Endothelial cell of umbilical vein (primary cell): ENCODE measurements around the gene CHRNA9. TPM values are rescaled to one million over a fixed set of nuclear protein-coding genes. Genes with fewer than 3 reads are reported as not detected.
A peak's percentile ranks its signal among the peaks of the same experiment; 100 is the strongest.

Experiments used
- BruUV-seq: library from RNA; stranded (reverse); fragments of 400-500 nt; replicated peaks from 2 replicates; lab custom pipeline; 2021; lab: Mats Ljungman, UMichigan
- CTCF ChIA-PET: fragments of 300-600, 350-600 bp; sonication (Branson Sonifier 250); formaldehyde crosslinking; loops from one replicate; lab custom pipeline; 2021; ENCODE audit warnings: antibody characterized with exemption, inconsistent platforms; lab: Charles Lee
- POLR2A ChIA-PET: fragments of 300-600, 350-600 bp; sonication (Branson Sonifier 250); formaldehyde crosslinking; loops from one replicate; lab custom pipeline; 2021; ENCODE audit warnings: antibody characterized with exemption, inconsistent platforms; lab: Charles Lee
- DNase-seq: peaks from one replicate; pipeline ENCODE4 v3.0.0-alpha.2; 2011; ENCODE audit warnings: low read depth, low spot score
- FAIRE-seq: peaks from 2 replicates; lab custom pipeline; 2011; peaks lifted over from hg19 to GRCh38; lab: Jason Lieb, UNC
- H2AFZ ChIP-seq: 2 replicates; pipeline ENCODE4 v1.6.0; 2012; ENCODE audit warnings: low read depth, low read length, control low read depth, inconsistent platforms
- H3K27ac ChIP-seq: 2 replicates; pipeline ENCODE4 v1.5.1; 2011; ENCODE audit warnings: low read depth, mild to moderate bottlenecking, control low read depth, low read length, moderate library complexity; ENCODE audit not compliant: insufficient read depth
- H3K27me3 ChIP-seq, 2 experiments: 2 replicates each; pipeline versions ENCODE4 v1.6.0 to v1.6.1; 2011; ENCODE audit warnings: low read length in 2 of 2, mixed read lengths in 1 of 2; ENCODE audit not compliant: control insufficient read depth in 2 of 2, insufficient read depth in 2 of 2
- H3K36me3 ChIP-seq, 2 experiments: 2 replicates in 1 of 2; 3 replicates in 1 of 2; pipeline ENCODE4 v1.5.1; 2011; ENCODE audit warnings: low read length in 2 of 2, mild to moderate bottlenecking in 1 of 2, moderate library complexity in 1 of 2; ENCODE audit not compliant: control insufficient read depth in 2 of 2, insufficient read depth in 2 of 2; ENCODE audit errors: extremely low read depth in 1 of 2
- H3K4me1 ChIP-seq: 3 replicates; pipeline ENCODE4 v1.5.1; 2011; ENCODE audit warnings: mild to moderate bottlenecking, low read length; ENCODE audit not compliant: control insufficient read depth, insufficient read depth; ENCODE audit errors: extremely low read depth
- H3K4me2 ChIP-seq: 2 replicates; pipeline ENCODE4 v1.6.1; 2011; ENCODE audit warnings: low read length, control low read depth, mixed read lengths; ENCODE audit not compliant: insufficient read depth
- H3K4me3 ChIP-seq, 3 experiments: fragments of 200-600 bp in 1 of 3; sonication (generic), shearing (Covaris generic) in 1 of 3; replicated peaks in 1 of 3; 2 replicates each; pipeline ENCODE4 v1.5.1; 2011 to 2016; ENCODE audit warnings: control low read depth in 3 of 3, low read length in 3 of 3, mild to moderate bottlenecking in 2 of 3, inconsistent platforms in 1 of 3, low read depth in 1 of 3, moderate library complexity in 1 of 3; ENCODE audit not compliant: insufficient read depth in 1 of 3
- H3K79me2 ChIP-seq: 2 replicates; pipeline ENCODE4 v1.6.0; 2012; ENCODE audit warnings: low read length, inconsistent platforms; ENCODE audit not compliant: control insufficient read depth, insufficient read depth
- H3K9ac ChIP-seq: replicated peaks from 2 replicates; pipeline ENCODE3; 2011; ENCODE audit warnings: low read length, control low read depth; ENCODE audit not compliant: insufficient read depth; ENCODE audit errors: extremely low read depth
- H3K9me1 ChIP-seq: replicated peaks from 3 replicates; pipeline ENCODE4 v1.6.0; 2011; ENCODE audit warnings: mild to moderate bottlenecking, low read length; ENCODE audit not compliant: control insufficient read depth, insufficient read depth; ENCODE audit errors: extremely low read depth
- H3K9me3 ChIP-seq: replicated peaks from 2 replicates; pipeline ENCODE4 v1.5.1; 2012; ENCODE audit warnings: low read length, inconsistent platforms; ENCODE audit not compliant: control insufficient read depth, insufficient read depth
- H4K20me1 ChIP-seq: replicated peaks from 2 replicates; pipeline ENCODE3; 2011; ENCODE audit warnings: mild to moderate bottlenecking, low read length; ENCODE audit not compliant: control insufficient read depth, insufficient read depth; ENCODE audit errors: extremely low read depth
- EZH2 ChIP-seq: IDR thresholded peaks from 2 replicates; pipeline ENCODE4 v1.6.1; 2012; ENCODE audit warnings: borderline replicate concordance, low read depth, mild to moderate bottlenecking, moderate library complexity, low read length, inconsistent platforms; ENCODE audit not compliant: severe bottlenecking
- FOS ChIP-seq: IDR thresholded peaks from 2 replicates; pipeline ENCODE4 v1.6.1; 2011; ENCODE audit warnings: mild to moderate bottlenecking, low read length, moderate library complexity, borderline replicate concordance; ENCODE audit not compliant: insufficient read depth
- GATA2 ChIP-seq: IDR thresholded peaks from 2 replicates; pipeline ENCODE4 v1.7.0; 2011; ENCODE audit warnings: low read depth, mild to moderate bottlenecking, moderate library complexity, mixed read lengths, low read length; ENCODE audit not compliant: insufficient read length, insufficient read depth
- JUN ChIP-seq: IDR thresholded peaks from 2 replicates; pipeline ENCODE4 v1.6.1; 2011; ENCODE audit warnings: borderline replicate concordance, low read depth; ENCODE audit not compliant: insufficient read length, insufficient read depth
- MYC ChIP-seq: IDR thresholded peaks from one replicate; pipeline ENCODE4 v1.6.1; 2011; ENCODE audit warnings: mild to moderate bottlenecking, low read depth, low read length
- POLR2A ChIP-seq: IDR thresholded peaks from 2 replicates; pipeline ENCODE4 v1.6.1; 2012; ENCODE audit warnings: low read depth, mild to moderate bottlenecking, control low read depth, low read length
- POLR2AphosphoS5 ChIP-seq: IDR thresholded peaks from 2 replicates; pipeline ENCODE4 v1.6.1; 2012; ENCODE audit warnings: low read depth, mild to moderate bottlenecking, control low read depth, low read length, moderate library complexity; ENCODE audit not compliant: insufficient read depth
- dilution Hi-C: fragments of 300-500 bp; cut with MboI; formaldehyde crosslinking; loops from one replicate; pipeline ENCODE4 v1.15.0; 2019; ENCODE audit warnings: low sequenced_read_pairs; ENCODE audit not compliant: extremely low pct_ligation_motif_present
- intact Hi-C: fragments of 100-400 bp; cut with micrococcal nuclease; formaldehyde crosslinking; loops from one replicate; pipeline ENCODE4 v1.10.0; 2022
- polyA plus RNA-seq, 4 experiments: library from polyadenylated mRNA; depleted of rRNA in 3 of 4; stranded (reverse) in 3 of 4; unstranded in 1 of 4; fragments of >200 nt; gene quantifications; 2 replicates each; pipeline versions ENCODE4 v1.2.1 to v1.2.3, GENCODE V29; 2011 to 2012; ENCODE audit warnings: missing spikeins in 1 of 4
- total RNA-seq: library from RNA; stranded (reverse); gene quantifications from 2 replicates; pipeline ENCODE4 v1.2.3, GENCODE V29; 2021
- TF ChIP-seq, protein P1 (sequence below), 2 donors: IDR thresholded peaks; 1 replicate in 1 of 2; 2 replicates in 1 of 2; pipeline ENCODE4 v1.5.1; 2011; ENCODE audit warnings: low read length in 2 of 2, mild to moderate bottlenecking in 2 of 2, moderate library complexity in 2 of 2, control low read depth in 1 of 2, inconsistent platforms in 1 of 2, low read depth in 1 of 2; ENCODE audit not compliant: insufficient read depth in 1 of 2; ENCODE audit errors: extremely low read depth in 1 of 2
- TF ChIP-seq, protein P2 (sequence below): IDR thresholded peaks from 2 replicates; pipeline ENCODE4 v1.6.1; 2011; ENCODE audit not compliant: insufficient read depth, insufficient read length

The CHRNA9 gene
- total and polyA plus RNA-seq, 2 donors (not counting 3 experiments of a cell fraction or from before 2014, with no cell fraction given), result not detected

DNA sequence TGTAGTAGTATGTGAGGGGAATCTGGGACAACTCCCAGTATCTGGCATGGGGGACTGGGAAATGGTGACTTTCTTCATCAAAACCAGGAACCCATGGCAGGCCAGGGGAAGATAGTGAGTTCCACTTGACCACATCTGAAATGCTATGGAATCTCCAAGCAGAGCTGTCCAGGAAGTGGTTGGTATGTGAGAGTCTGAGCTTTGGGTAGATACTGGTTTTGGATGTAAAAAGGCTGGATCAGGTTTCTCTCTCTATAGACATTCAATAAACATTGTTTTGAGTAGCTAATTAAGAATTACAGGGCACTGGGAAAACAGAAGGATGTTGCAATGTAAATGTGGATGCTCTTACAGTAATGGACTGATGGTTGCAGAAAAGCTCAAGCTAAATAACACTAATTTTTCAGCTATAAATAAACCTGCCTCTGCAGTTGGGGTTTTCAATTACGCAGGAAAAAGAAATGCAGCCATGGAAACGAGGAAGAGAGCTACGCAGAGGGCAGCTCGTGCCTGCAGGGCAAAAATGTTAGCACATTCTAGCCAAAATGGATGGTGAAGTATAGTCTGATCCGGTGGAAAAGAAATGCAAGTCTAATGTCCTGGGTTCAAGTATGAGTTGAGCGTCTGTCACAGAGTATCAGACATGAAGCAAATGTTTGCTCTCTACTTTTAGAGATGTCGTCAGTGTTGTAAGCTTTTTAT is 13.4 kb upstream of the CHRNA9 start:
- Histone ChIP-seq H3K79me2 (no peaks in the 10 kb centered on the region), H3K4me2 (no peak overlapping the region), H3K36me3 (no peaks in the 10 kb centered on the region), H2AFZ (no peak overlapping the region), H3K9me1 (no peaks in the 10 kb centered on the region), H3K4me3 (no peak overlapping the region), H3K4me1 (peaks cover under 1% of the 10 kb centered on the region), H3K27ac (no peak overlapping the region), H3K27me3 (no peaks in the 10 kb centered on the region), H3K9me3 (no peaks in the 10 kb centered on the region), H3K9ac (no peak overlapping the region), H4K20me1 (no peaks in the 10 kb centered on the region)
- peak; percentile 39 for DNase-seq
- no TSS peak for BruUV-seq
- ChIA-PET POLR2A (no interaction called here), CTCF (interaction anchor here (0.7 to 4.6 kb wide), 5 partner anchors 10 to 266 kb away, joined by 3 to 21 read pairs (median 5); no protein-coding TSS in a partner anchor)
- dilution Hi-C loops, result no loop called here
- intact Hi-C loops, result no loop called here
- peak; percentile 15 for FAIRE-seq
- no peak for TF ChIP-seq POLR2AphosphoS5
- no peak for TF ChIP-seq GATA2
- TF ChIP-seq JUN, result no peak
- TF ChIP-seq, protein P1, sequence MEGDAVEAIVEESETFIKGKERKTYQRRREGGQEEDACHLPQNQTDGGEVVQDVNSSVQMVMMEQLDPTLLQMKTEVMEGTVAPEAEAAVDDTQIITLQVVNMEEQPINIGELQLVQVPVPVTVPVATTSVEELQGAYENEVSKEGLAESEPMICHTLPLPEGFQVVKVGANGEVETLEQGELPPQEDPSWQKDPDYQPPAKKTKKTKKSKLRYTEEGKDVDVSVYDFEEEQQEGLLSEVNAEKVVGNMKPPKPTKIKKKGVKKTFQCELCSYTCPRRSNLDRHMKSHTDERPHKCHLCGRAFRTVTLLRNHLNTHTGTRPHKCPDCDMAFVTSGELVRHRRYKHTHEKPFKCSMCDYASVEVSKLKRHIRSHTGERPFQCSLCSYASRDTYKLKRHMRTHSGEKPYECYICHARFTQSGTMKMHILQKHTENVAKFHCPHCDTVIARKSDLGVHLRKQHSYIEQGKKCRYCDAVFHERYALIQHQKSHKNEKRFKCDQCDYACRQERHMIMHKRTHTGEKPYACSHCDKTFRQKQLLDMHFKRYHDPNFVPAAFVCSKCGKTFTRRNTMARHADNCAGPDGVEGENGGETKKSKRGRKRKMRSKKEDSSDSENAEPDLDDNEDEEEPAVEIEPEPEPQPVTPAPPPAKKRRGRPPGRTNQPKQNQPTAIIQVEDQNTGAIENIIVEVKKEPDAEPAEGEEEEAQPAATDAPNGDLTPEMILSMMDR (IDR thresholded peaks at IDR 0.05; ENCODE audit: extremely low read depth in 1 of 2, insufficient read depth in 1 of 2, low read depth in 1 of 2, low read length in 2 of 2), result no peak
- TF ChIP-seq, protein P2, sequence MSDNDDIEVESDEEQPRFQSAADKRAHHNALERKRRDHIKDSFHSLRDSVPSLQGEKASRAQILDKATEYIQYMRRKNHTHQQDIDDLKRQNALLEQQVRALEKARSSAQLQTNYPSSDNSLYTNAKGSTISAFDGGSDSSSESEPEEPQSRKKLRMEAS, result no peak
- TF ChIP-seq POLR2A, result no peak
- TF ChIP-seq EZH2, result no peak
- TF ChIP-seq FOS, result no peak
- no peak for TF ChIP-seq MYC
